Neutrophil (primary cell): ENCODE data around the gene GMDS.
"Not testable (repeated sequence)": the region's sequence is repeated elsewhere in the genome, so short reads cannot be mapped to it uniquely, and the experiment has no call there.

Source experiments
- H3K27ac ChIP-seq: fragments of 200-600 bp; sonication (generic); 2 replicates; pipeline ENCODE4 v1.5.1; 2016; ENCODE audit warnings: mild to moderate bottlenecking, moderate library complexity
- H3K27me3 ChIP-seq: fragments of 200-600 bp; sonication (generic); 2 replicates; pipeline ENCODE4 v1.6.0; 2016; ENCODE audit warnings: mild to moderate bottlenecking
- H3K36me3 ChIP-seq: fragments of 200-600 bp; sonication (generic); 2 replicates; pipeline ENCODE4 v1.5.1; 2017
- H3K4me1 ChIP-seq, 2 experiments: fragments of 200-600 bp in 1 of 2; sonication (generic) in 1 of 2; 1 replicate in 1 of 2; 2 replicates in 1 of 2; pipeline versions ENCODE4 v1.5.1 to v1.6.1; 2013 to 2016; ENCODE audit warnings: low read depth in 1 of 2, low read length in 1 of 2, mild to moderate bottlenecking in 1 of 2, moderate library complexity in 1 of 2; ENCODE audit not compliant: control insufficient read depth in 1 of 2, insufficient read depth in 1 of 2
- H3K4me3 ChIP-seq, 2 experiments: fragments of 200-600 bp in 1 of 2; sonication (generic) in 1 of 2; 1 replicate in 1 of 2; 2 replicates in 1 of 2; pipeline ENCODE4 v1.5.1; 2013 to 2016; ENCODE audit warnings: low read depth in 1 of 2, low read length in 1 of 2, mild to moderate bottlenecking in 1 of 2, moderate library complexity in 1 of 2
- H3K9me3 ChIP-seq: fragments of 200-600 bp; sonication (generic); 2 replicates; pipeline ENCODE4 v1.5.1; 2016
- TF ChIP-seq, protein P1 (sequence below): fragments of 200-600 bp; sonication (generic); IDR thresholded peaks from 2 replicates; pipeline ENCODE4 v1.5.1; 2016; ENCODE audit warnings: antibody characterized with exemption

The GMDS gene

DNA sequence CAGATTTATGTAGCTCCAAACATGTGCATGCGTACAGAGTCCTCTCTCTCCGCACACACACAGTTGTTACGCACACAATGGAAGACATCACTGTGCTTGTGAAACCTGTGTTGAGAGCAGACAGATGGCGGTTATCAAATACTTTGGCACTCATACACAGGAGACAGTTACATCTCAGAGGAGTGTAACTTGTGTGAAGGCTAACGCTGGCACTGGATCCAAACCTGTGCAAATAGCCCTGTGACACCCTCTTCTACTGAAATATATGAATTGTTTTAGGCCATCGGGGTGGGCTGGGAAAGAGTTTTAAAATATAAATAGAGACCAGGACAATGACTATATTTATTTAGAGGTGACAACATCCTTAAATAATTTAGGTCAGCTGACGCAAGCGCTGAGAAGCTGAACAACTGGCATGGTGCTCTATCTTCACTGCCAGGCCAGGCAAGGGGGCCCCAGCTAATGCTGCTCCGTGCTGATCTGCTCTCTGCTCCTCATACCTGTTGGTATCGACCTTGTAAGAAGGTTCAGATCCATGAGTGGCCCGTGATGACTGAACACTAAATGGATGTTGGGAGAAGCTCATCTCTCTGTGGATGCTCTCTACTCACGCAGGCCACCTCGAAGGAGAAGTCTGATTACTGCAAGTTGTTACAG lies 566.2 kb downstream of the GMDS start:
- Histone ChIP-seq H3K4me3 (no peak overlapping the region), H3K4me1 (peaks cover 8% of the 10 kb centered on the region in 2 experiments), H3K27me3 (no peaks in the 10 kb centered on the region), H3K27ac (no peak overlapping the region), H3K9me3 (no peaks in the 10 kb centered on the region), H3K36me3 (no peaks in the 10 kb centered on the region)
- TF ChIP-seq, protein P1, sequence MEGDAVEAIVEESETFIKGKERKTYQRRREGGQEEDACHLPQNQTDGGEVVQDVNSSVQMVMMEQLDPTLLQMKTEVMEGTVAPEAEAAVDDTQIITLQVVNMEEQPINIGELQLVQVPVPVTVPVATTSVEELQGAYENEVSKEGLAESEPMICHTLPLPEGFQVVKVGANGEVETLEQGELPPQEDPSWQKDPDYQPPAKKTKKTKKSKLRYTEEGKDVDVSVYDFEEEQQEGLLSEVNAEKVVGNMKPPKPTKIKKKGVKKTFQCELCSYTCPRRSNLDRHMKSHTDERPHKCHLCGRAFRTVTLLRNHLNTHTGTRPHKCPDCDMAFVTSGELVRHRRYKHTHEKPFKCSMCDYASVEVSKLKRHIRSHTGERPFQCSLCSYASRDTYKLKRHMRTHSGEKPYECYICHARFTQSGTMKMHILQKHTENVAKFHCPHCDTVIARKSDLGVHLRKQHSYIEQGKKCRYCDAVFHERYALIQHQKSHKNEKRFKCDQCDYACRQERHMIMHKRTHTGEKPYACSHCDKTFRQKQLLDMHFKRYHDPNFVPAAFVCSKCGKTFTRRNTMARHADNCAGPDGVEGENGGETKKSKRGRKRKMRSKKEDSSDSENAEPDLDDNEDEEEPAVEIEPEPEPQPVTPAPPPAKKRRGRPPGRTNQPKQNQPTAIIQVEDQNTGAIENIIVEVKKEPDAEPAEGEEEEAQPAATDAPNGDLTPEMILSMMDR, result no peak

DNA sequence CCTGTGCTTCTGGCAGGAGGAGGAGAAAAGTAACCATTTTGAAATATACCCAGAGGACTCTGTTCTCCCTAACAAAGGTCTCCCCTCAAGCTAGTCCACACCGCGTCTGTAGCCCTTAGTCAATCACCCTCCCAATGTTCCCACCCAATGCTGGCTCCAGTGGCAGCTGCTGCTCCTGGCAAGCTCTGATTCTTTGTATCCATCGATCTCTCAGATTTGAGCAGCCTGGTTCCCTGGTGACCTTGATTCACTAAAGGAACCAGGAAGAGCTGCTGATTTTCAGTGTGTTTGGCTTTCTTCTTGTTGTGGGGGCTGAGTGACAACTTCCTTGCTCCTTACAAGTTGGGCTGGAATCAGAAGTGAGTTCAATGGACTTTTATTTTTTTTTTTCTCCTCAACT lies 567.2 kb downstream of the GMDS start:
- Histone ChIP-seq H3K27ac (no peak overlapping the region), H3K4me3 (no peak overlapping the region), H3K9me3 (no peaks in the 10 kb centered on the region), H3K4me1 (peaks cover 16% of the 10 kb centered on the region in 2 experiments), H3K27me3 (no peaks in the 10 kb centered on the region), H3K36me3 (no peaks in the 10 kb centered on the region)
- TF ChIP-seq, protein P1, result no peak

DNA sequence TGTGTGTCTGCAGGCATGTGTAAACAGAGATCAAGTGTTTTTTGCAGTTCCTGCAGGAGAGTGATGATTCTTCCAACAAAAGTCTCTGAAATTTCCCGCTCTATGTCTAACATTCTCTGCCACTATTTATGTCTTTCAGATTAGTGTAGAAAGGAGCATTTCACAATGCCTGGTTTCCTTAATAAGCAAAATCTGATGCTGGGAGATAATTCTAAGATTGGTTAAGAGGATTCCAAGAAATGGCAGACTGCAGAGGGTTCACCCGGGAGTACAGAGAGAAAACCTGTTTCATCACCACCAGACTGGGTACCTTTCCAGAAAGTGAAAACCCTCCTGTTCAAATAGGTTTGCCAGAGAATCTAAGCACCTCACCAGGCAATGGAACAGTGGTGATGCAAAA lies 573.0 kb downstream of the GMDS start:
- H3K27ac ChIP-seq, result no peak overlapping the region
- no peak overlapping the region for H3K4me3 ChIP-seq
- TF ChIP-seq, protein P1, result no peak
- H3K36me3 ChIP-seq, result no peaks in the 10 kb centered on the region
- H3K4me1 ChIP-seq, result peaks cover 14 to 19% of the 10 kb centered on the region in 2 experiments
- H3K9me3 ChIP-seq, result no peaks in the 10 kb centered on the region
- no peaks in the 10 kb centered on the region for H3K27me3 ChIP-seq

DNA sequence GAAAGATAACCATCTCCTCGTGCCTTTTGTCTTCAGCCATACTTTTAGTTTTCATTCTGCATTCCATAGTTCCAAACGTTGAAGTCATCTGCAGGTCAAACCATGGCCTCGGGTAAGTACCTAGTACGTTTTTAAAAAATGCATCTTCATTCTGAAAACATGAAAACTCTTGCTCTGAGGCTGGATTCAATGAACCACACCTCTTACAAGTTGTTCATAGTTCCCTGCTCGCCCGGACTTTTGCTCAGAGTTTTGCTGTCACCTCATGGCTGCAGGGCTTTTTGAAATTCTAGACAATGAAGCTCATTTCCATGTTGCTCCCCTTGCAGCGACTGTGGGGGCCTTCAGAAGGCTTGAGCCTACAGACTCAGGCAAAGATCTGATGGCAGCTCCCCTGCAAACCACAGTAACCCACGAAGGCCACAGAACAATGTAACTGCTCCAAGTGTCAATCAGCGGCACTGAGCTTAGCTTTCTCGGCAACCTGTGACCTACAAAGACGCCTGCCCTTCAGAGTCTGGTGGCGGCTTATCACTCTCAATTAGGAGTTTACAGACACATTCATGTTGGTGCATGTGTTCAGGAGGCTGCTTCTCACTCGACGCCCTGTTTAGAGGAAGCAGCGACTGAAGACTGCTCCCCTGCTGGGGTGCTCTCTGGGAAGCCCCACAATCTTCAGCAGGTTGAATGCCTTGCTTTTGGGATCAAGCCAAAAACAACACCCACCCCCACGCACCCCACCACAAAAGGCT lies 574.5 kb downstream of the GMDS start:
- Histone ChIP-seq H3K4me1 (peaks cover 8 to 15% of the 10 kb centered on the region in 2 experiments), H3K9me3 (no peaks in the 10 kb centered on the region), H3K27me3 (no peaks in the 10 kb centered on the region), H3K4me3 (no peak overlapping the region), H3K27ac (no peak overlapping the region), H3K36me3 (no peaks in the 10 kb centered on the region)
- TF ChIP-seq, protein P1, result no peak

DNA sequence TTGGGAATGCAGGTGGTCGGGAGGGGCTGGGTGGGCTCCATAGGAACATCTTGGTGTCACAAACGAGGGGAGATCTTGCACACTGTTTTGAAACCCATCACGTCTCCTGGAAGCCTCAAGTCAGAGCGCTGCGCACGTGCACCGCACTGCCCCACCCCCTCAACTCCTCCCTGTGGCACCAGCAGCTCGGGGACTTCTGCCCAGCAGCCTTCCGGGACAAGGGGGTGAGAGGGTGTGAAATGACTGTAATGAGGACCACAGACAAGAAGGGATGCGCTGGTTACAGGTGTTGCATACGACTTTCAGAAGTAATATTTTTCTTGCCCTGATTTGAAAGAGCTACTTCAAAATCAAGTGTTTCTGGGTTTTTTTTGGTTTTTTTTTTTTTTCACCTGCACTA lies 575.4 kb downstream of the GMDS start:
- no peaks in the 10 kb centered on the region for H3K9me3 ChIP-seq
- no peaks in the 10 kb centered on the region for H3K27me3 ChIP-seq
- no peak overlapping the region for H3K27ac ChIP-seq
- no peak overlapping the region for H3K4me3 ChIP-seq
- TF ChIP-seq, protein P1, result no peak
- H3K4me1 ChIP-seq, result peaks cover 8 to 15% of the 10 kb centered on the region in 2 experiments
- no peaks in the 10 kb centered on the region for H3K36me3 ChIP-seq

DNA sequence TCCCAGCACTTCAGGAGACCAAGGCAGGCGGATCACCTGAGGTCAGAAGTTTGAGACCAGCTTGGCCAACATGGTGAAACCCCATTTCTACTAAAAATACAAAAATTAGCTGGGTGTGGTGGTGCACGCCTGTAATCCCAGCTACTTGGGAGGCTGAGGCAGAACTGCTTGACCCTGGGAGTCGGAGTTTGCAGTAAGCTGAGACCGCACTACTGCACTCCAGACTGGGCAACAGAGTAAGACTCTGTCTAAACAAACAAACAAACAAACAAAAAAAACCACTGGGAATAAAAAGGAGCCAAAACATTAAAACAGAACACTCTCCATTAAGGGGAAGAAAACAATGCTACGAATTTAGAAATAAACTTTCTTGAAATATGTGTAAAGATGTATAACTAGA lies 576.9 kb downstream of the GMDS start:
- H3K27ac ChIP-seq, H3K9me3 ChIP-seq, H3K27me3 ChIP-seq, H3K4me1 ChIP-seq, H3K4me3 ChIP-seq, H3K36me3 ChIP-seq: not testable (repeated sequence)
